ENCODE results near the gene YWHAH. TPM values are rescaled to one million over a fixed set of nuclear protein-coding genes. Genes with fewer than 3 reads are reported as not detected.

The YWHAH gene
- 145 and 162 TPM in 2 replicates for total RNA-seq

- peak; percentile 96 for DNase-seq
These were observed at the start of gene YWHAH for GRCh38 chr22:31943978-31944699. TSS of gene YWHAH (plus strand) at chr22:31944535. CDS start at chr22:31944734, 199 bp downstream.

GRCh38 chr22:31895411-31896123 is 48.8 kb upstream of the YWHAH start:
- DNase-seq = no peak

DNA sequence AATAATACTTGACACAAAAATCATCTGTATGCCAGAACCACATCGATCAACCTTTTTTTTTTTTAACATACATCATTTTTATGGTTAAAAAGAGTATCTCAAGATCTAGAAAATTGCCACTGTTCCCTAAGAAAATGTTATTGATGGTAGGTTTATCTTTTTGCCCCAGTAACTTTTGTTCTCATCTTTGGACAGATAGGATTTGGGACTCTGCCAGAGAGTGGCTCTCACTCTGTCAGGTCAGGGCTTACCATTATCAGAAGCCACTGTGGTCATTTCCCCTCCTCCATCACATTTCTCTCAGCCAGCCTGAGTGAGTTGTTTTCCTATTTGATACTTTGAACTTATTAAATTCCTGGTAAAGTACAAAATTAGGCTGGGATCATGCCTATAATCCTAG is 47.9 kb upstream of the YWHAH start:
- DNase-seq = no peak

- no peak for DNase-seq
These were observed 46.2 kb upstream of the YWHAH start for GRCh38 chr22:31897842-31898805.

GRCh38 chr22:31898926-31899325 is 45.4 kb upstream of the YWHAH start:
- no peak for DNase-seq

GRCh38 chr22:31899669-31900068 is 44.7 kb upstream of the YWHAH start:
- no peak for DNase-seq

DNA sequence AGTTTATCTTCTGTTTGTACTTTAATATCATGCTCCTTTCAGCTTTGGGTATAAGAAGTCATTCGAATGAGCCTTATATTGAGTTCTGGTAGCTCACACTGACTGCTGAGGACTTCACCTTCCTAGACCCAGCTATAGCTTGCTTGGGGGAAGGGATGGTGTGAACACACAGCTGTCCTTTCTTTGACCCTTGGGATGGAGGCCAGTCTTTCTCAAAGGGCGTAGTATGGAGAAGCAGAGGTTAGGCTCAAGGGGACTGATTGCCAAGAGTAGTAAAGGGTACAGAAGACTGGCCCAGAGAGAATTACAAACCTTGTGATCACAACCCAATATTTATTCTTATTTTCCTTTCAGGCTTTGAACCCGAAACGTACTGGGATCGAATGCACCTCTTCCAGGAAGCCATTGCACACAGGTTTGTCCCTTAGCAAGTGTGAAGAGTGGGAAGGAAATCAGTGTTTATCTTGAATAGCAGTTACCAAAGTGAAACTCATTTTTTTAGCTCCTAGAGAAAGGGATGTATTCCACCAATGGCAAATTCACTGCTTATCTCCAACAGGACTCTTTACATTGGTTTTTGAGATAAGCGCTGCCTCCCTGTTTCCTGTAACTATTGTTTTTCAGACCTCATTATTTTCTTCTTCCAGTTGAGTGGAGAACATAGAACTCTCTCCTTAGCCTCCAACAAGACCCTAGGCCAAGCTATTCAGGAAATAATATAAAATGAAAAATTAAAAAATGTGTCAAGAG is 42.8 kb upstream of the YWHAH start:
- peak; percentile 17 for DNase-seq

- DNase-seq = no peak
These were observed 39.7 kb upstream of the YWHAH start for GRCh38 chr22:31904651-31905050.

DNA sequence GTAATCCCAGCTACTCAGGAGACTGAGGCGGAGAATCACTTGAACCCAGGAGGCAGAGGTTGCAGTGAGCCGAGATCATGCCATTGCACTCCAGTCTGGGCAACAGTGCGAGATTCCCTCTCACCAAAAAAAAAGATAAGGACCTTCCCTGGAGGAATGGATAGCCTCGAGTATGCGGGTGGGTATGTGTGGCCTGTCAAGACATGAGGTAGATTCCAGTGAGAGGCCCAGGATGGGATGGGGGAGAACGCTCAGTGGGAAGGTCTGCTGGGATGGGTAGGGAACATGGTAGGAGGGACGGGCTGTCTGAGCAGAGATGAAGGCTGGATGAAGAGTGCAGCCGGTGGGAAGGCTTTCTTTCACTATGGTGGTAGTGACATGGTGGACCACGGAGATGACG is 39.0 kb upstream of the YWHAH start:
- DNase-seq = no peak

DNA sequence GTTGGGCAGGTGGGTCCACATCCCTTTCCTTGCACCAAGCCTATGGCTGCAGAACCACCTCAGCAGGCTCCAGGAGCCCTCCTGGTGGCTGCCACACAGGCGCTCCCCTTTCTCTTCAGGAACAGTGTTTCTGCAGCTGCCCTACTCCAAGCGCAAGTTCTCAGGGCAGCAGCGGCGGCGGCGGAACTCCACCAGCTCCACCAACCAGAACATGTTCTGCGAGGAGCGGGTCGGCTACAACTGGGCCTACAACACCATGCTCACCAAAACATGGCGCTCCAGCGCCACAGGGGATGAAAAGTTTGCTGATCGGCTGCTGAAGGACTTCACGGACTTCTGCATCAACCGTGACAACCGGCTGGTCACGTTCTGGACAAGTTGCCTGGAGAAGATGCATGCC is 38.2 kb upstream of the YWHAH start:
- DNase-seq = no peak

GRCh38 chr22:31906569-31906968 is 37.8 kb upstream of the YWHAH start:
- no peak for DNase-seq

- DNase-seq = no peak
These were observed 34.4 kb upstream of the YWHAH start for GRCh38 chr22:31909977-31910376.

DNA sequence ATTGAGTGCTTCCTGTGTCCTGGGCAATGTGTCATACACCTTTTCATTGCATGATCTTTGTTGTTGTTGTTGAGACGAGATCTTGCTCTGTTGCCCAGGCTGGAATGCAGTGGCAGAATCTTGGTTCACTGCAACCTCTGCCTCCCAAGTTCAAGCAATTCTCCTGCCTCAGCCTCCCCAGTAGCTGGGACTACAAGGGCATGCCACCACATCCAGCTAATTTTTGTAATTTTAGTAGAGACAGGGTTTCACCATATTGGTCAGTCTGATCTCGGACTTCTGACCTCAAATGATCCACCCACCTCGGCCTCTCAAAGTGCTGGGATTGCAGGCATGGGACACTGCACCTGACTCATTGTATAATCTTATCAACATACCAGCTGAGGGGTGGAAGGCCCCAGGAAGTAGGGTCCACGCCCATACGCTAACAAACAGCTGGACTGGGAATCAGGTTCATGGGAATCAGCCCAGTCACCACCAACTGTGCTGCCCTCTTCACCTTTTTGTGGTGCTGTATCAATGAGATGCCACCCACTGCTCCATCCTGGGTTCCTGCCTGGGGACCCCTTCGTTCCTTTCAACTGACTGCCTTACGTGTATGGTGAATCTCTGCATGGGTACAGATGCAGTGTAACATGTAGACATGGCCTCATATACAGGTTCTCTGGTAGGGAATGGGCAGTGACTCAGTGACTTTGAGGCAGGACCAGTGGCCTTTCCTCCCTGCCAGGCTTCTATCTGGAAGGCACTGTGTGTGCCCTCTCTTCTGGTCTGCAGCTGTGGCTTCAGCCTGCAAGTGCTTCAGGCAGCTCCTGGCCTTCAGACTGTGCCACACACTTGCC is 32.5 kb upstream of the YWHAH start:
- DNase-seq = no peak

DNA sequence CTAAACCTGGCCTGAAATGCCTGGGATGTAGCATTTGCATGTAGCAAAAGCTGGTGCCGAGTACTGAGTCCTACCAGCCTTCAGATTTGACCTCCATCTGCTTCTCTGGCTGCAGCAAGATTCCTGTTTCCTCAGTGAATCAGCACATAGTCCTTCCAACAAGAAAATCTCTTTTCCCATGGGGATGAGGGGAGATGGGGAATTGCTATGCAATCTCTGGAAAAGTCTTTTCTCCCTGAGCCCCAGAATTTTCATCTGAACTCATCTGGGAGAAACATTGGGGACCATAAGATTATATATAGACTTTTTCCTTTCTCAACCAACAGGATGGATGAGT is 32.0 kb upstream of the YWHAH start:
- DNase-seq = peak; percentile 32

GRCh38 chr22:31915586-31915985 is 28.7 kb upstream of the YWHAH start:
- DNase-seq = no peak

GRCh38 chr22:31917227-31917921 is 27.0 kb upstream of the YWHAH start:
- DNase-seq = no peak

GRCh38 chr22:31919730-31920129 is 24.6 kb upstream of the YWHAH start:
- DNase-seq = no peak

DNA sequence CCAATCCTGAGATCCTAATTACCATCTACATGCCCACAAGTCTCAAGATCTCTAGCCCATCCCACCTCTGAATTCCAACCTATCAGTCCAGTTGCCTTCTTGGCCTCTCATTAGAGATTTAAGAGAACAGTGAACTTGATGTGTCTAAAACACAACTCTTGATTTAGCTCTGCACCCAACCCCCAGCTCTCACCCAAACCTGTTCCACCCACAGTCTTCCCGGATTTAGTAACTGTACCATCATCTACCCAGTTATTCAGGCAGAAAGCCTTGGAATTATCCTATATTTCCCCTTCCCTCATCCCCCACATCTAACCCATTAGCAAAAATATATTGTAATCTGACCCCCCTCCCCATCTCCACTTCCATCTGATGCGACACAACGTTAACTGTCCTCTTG is 24.0 kb upstream of the YWHAH start:
- DNase-seq = no peak

- no peak for DNase-seq
These were observed 23.2 kb upstream of the YWHAH start for GRCh38 chr22:31921106-31921505.

- no peak for DNase-seq
These were observed 21.8 kb upstream of the YWHAH start for GRCh38 chr22:31922534-31922933.

DNA sequence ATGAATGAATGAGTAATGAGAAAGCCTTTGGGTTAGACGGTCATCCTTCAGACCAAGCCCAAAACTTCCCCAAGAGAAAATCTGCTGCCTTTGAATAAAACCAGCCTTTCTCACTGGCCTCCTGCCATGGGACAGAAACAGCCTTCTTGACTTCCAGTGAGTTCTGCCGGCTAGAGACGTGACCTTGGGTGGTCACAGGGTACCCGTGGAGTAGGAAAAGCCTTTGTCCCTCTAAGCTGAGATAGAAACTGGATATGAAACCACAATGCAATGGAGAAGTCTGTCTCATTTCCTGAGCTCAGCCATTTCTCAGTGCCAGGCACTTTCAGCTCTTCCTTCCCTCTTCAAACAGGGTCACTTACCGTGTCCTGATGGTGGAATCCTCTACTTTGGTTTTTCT is 21.2 kb upstream of the YWHAH start:
- DNase-seq = peak; percentile 49

Data from dermis blood vessel endothelial cell (primary cell).